Peyer's patch (tissue), 4 donors: Measurements from ENCODE around the gene AGAP2.

Experiments used
- POLR2A ChIP-seq, 2 donors: fragments of 450-650 bp; IDR thresholded peaks; one replicate each; pipeline ENCODE4 v1.5.1; 2017; ENCODE audit warnings: antibody characterized with exemption in 2 of 2, mild to moderate bottlenecking in 2 of 2, moderate library complexity in 2 of 2
- TF ChIP-seq, protein P1 (sequence below), 6 experiments: fragments of 450-650 bp in 4 of 6; fragments of 200-600 bp in 2 of 6; sonication (generic) in 1 of 6; IDR thresholded peaks; one replicate each; pipeline ENCODE4 v1.5.1; 2017 to 2019; ENCODE audit warnings: antibody characterized with exemption in 6 of 6, mild to moderate bottlenecking in 3 of 6, moderate library complexity in 1 of 6

- TF ChIP-seq, protein P1, sequence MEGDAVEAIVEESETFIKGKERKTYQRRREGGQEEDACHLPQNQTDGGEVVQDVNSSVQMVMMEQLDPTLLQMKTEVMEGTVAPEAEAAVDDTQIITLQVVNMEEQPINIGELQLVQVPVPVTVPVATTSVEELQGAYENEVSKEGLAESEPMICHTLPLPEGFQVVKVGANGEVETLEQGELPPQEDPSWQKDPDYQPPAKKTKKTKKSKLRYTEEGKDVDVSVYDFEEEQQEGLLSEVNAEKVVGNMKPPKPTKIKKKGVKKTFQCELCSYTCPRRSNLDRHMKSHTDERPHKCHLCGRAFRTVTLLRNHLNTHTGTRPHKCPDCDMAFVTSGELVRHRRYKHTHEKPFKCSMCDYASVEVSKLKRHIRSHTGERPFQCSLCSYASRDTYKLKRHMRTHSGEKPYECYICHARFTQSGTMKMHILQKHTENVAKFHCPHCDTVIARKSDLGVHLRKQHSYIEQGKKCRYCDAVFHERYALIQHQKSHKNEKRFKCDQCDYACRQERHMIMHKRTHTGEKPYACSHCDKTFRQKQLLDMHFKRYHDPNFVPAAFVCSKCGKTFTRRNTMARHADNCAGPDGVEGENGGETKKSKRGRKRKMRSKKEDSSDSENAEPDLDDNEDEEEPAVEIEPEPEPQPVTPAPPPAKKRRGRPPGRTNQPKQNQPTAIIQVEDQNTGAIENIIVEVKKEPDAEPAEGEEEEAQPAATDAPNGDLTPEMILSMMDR (IDR thresholded peaks at IDR 0.05) = peak in 2 of 6 experiments; percentile 12 to 14
- no peak for TF ChIP-seq POLR2A (IDR thresholded peaks at IDR 0.05)
These were observed 34.1 kb upstream of the AGAP2 start, which contains the start of gene EEF1AKMT3 for GRCh38 chr12:57772429-57773322.
